HEK293T (cell line): ENCODE data around the gene CDRT15.

Experiments
- ARNT ChIP-seq: fragments of 450-650 bp; IDR thresholded peaks from 2 replicates; pipeline ENCODE4 v1.6.1; 2017; ENCODE audit warnings: mild to moderate bottlenecking
- ELF4 ChIP-seq: fragments of 450-650 bp; IDR thresholded peaks from 2 replicates; pipeline ENCODE4 v1.6.1; 2017; ENCODE audit warnings: antibody characterized with exemption

GRCh38 chr17:14205380-14205779 is 31.3 kb downstream of the CDRT15 start:
- TF ChIP-seq ELF4 (no peak), ARNT (no peak)
